Thymus (tissue), 11 donors: ENCODE data around the gene RAET1L. TPM values are rescaled to one million over a fixed set of nuclear protein-coding genes. Genes with fewer than 3 reads are reported as not detected.
A peak's percentile ranks its signal among the peaks of the same experiment; 100 is the strongest.
"Not testable (repeated sequence)": the region's sequence is repeated elsewhere in the genome, so short reads cannot be mapped to it uniquely, and the experiment has no call there.

Experiments
- DNase-seq, 9 donors: peaks; one replicate each; pipeline ENCODE4 v3.0.0-alpha.2; 2013; ENCODE audit warnings: low spot score in 9 of 9, low read depth in 6 of 9, missing footprints in 1 of 9
- H3K27ac ChIP-seq, 2 donors: one replicate each; pipeline ENCODE4 v1.5.1; 2013; ENCODE audit warnings: control low read depth in 1 of 2, low read depth in 1 of 2, low read length in 1 of 2, mild to moderate bottlenecking in 1 of 2, moderate library complexity in 1 of 2
- H3K27me3 ChIP-seq, 2 donors: one replicate each; pipeline ENCODE4 v1.5.1; 2013; ENCODE audit warnings: low read length in 1 of 2; ENCODE audit not compliant: control insufficient read depth in 2 of 2, insufficient read depth in 1 of 2
- H3K36me3 ChIP-seq, 2 donors: one replicate each; pipeline ENCODE4 v1.5.1; 2013; ENCODE audit warnings: low read length in 1 of 2, mild to moderate bottlenecking in 1 of 2, moderate library complexity in 1 of 2; ENCODE audit not compliant: control insufficient read depth in 2 of 2, insufficient read depth in 2 of 2
- H3K4me1 ChIP-seq, 2 donors: one replicate each; pipeline ENCODE4 v1.5.1; 2013; ENCODE audit warnings: low read length in 2 of 2; ENCODE audit not compliant: control insufficient read depth in 2 of 2, insufficient read depth in 2 of 2
- H3K4me3 ChIP-seq, 2 donors: one replicate each; pipeline ENCODE4 v1.5.1; 2013; ENCODE audit warnings: low read length in 2 of 2, control low read depth in 1 of 2, mild to moderate bottlenecking in 1 of 2
- H3K9me3 ChIP-seq, 2 donors: one replicate each; pipeline ENCODE4 v1.5.1; 2013; ENCODE audit warnings: low read length in 1 of 2, mild to moderate bottlenecking in 1 of 2; ENCODE audit not compliant: control insufficient read depth in 2 of 2, insufficient read depth in 1 of 2
- WGBS: extraction: QIAGEN DNeasy Blood & Tissue Kit; methylation state at CpG from one replicate; pipeline ENCODE4 v1.1.7; 2013; 5-methylcytosine and 5-hydroxymethylcytosine counted together
- polyA plus RNA-seq: library from polyadenylated mRNA; stranded (reverse); fragments of 200-250 nt; gene quantifications from one replicate; pipeline ENCODE4 v1.2.3, GENCODE V29; 2013
- total RNA-seq: library from RNA; stranded (reverse); fragments of 120-200 nt; gene quantifications from one replicate; pipeline ENCODE4 v1.2.4, GENCODE V29; 2013
- donor health status: healthy.

The RAET1L gene
- total and polyA plus RNA-seq, 2 donors: 0.28 to 3.1 TPM

DNA sequence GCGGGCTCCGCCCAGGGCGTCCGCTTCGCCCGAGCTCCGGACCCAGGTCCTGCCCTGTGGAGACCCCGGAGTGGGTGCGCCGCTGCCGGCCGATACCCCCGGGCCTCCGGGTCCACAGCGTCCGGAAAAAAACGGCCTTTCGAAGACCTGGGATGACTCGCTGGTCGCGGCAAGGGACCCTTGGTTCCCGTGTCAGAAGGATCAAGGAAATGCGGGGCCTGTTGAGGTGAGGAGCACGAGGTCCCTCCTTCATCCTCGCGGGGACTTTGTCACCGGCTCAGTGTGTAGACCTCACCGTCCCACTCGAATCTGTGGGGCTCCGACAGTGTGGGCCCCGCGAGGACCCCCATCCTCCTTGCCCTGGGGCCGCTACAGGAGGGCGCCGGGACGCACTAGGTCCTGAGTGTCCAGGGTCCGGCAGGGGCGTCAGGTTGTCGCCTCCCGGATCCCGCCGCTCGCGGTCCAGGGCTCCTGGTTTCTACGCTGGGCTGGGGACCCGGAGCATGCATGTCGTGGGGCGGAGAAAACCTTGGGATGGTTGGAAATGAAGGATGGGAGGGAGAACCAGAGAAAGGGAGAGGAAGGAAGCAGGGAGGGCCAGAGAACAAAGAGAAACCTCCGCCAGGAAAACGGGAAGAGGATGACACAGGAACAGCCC is 10.6 kb downstream of the RAET1L start:
- not testable (repeated sequence) for H3K36me3 ChIP-seq, H3K9me3 ChIP-seq, H3K27ac ChIP-seq, DNase-seq, H3K4me3 ChIP-seq, H3K4me1 ChIP-seq
- H3K27me3 ChIP-seq: peaks cover 25 to 82% of the 10 kb centered on the region in 2 donors
- WGBS: 6% methylated on average over 47 of the region's 50 CpGs

DNA sequence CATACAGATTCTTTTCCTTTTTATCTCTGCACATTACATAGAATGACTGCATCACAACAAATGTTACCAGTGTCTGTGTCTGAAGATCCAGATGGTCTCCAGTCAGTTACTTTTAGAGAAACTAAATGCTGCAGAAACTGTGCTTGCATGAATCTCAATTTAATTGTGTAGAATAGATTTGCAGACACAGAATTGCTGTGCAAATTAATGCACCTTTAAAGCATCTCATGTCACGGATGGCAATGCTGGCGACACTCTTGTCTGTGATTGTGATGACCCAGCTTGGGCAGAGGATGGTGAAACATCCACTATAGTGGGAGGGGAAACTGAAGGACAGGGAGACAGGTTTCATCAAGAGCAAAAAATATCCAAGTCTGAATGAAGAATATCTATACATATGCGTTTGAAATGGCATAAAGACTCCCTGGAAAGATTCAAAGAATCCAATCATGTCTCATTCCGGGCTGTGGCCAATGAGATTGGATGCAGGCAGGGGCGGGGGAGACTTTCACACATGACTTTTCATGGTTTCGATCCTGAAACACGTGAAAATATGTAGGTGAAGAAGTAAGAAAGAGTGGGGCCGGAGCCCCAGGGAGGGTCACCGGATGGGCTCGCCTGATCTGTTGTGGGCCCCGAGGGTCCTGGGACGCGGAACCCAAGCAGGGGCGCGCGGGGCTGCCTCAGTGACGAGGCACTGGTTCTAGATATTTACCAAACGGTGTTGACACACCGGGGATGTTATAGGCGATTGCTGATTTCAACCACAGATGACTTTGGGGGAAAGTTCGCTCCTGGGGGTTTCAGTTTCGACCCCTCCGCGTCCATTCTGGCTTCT is 11.3 kb downstream of the RAET1L start:
- WGBS: 13% methylated on average over 12 of the region's 24 CpGs
- H3K36me3 ChIP-seq, DNase-seq, H3K4me3 ChIP-seq, H3K9me3 ChIP-seq, H3K4me1 ChIP-seq, H3K27ac ChIP-seq: not testable (repeated sequence)
- peaks cover 28 to 84% of the 10 kb centered on the region in 2 donors for H3K27me3 ChIP-seq

DNA sequence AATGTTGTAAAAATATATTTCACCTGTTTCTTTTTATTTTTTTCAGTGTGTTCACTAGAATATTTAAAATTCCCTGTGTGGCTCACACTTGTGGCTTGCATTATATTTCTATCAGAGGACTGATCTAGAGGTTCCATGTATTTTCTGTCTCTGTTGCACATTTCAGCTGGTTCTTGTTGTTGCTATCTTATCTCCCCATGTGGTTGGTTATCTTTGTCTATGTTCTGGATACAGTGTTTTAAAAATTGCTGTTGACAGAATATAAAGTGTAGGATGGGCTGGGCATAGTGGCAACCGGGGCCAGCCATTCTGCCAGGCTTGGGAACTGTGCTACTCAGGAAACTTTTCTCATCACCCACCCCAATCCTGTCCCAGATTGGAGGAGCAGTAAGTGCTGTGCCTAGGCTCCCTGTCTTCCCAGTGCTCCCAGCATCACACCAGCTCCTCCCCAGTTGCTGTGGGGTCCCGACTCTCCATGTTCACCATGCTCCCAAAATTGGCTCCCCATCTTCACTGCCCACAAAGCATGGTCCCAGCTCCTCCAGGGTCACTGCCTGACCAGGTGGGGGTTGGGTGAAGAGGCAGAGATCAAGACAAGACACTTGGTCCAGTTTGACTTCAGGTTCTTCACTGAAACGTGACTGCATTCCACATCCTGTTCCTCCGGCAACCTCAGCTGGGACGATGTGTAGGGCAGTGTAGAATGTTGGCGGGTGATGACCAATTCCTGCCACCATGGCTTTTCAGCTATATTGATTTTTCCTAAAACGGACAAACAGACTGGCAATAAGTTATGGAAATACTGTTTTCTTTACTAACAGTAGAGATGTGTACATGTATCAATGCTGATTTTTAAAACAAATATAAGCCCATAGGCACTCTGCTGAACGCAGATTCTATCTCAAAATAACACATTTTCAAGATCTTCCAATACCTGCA is 12.2 kb downstream of the RAET1L start:
- H3K27me3 ChIP-seq: peaks cover 31 to 87% of the 10 kb centered on the region in 2 donors
- H3K36me3 ChIP-seq, H3K4me1 ChIP-seq, H3K9me3 ChIP-seq, DNase-seq, H3K4me3 ChIP-seq, H3K27ac ChIP-seq: not testable (repeated sequence)
- 36% methylated on average over 8 of the region's 8 CpGs for WGBS

DNA sequence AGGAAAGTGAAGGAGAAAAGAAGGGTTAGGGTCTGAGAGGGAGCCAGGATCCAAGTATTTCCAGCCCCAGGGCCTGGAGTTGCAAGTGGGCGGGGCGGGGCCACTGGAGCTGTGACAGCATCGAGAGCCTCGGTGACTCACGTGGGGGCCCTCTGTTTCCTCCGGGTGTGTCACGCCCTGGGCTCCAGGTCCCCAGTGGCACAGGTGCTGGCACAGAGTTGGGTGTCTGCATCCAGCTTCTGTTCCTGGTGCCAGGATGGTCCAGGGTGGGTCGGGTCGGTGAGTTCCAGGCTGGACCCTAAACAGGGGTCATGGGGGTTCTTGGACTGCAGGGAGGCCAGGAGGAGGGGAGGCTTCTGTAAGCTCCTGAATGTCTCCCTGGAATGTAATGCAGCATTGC is 16.7 kb downstream of the RAET1L start:
- Histone ChIP-seq H3K9me3 (no peaks in the 10 kb centered on the region), H3K4me3 (no peak overlapping the region), H3K4me1 (peaks cover 3 to 32% of the 10 kb centered on the region in 2 donors), H3K27ac (no peak overlapping the region), H3K27me3 (peaks cover 21 to 80% of the 10 kb centered on the region in 2 donors), H3K36me3 (no peaks in the 10 kb centered on the region)
- DNase-seq: no peak
- WGBS: 60% methylated on average over 9 of the region's 9 CpGs

DNA sequence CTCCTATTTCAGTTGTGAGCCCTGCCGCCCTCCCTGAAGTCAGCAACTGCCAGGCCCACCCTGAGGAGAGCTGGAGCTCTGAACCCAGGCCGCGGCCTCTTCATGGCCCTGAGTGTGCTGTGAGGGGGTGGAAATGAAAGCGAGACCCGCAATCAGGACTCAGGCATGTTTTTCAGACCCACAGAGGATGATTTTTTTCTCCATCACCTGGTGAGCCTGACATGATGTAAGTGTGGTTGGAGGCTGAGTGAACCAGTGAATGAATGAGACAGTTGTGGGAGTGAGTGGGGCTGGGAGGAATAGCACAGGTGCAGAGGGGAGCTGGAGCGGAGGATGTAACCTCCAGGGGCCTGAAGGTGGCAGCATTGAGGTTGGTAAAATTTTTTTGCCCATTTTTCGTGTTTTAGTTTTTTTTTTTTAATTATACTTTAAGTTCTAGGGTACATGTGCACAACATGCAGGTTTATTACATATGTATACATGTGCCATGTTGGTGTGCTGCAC is 18.3 kb downstream of the RAET1L start:
- H3K4me1 ChIP-seq: peaks cover 3 to 32% of the 10 kb centered on the region in 2 donors
- peaks cover 13 to 68% of the 10 kb centered on the region in 2 donors for H3K27me3 ChIP-seq
- peak overlapping the region in 1 of 2 donors; percentile 30 for H3K27ac ChIP-seq
- H3K4me3 ChIP-seq: no peak overlapping the region
- peak in 6 of 9 donors; percentile 51 to 87 (median 54) for DNase-seq
- H3K9me3 ChIP-seq: no peaks in the 10 kb centered on the region
- 62% methylated on average over 7 of the region's 7 CpGs for WGBS
- H3K36me3 ChIP-seq: no peaks in the 10 kb centered on the region

DNA sequence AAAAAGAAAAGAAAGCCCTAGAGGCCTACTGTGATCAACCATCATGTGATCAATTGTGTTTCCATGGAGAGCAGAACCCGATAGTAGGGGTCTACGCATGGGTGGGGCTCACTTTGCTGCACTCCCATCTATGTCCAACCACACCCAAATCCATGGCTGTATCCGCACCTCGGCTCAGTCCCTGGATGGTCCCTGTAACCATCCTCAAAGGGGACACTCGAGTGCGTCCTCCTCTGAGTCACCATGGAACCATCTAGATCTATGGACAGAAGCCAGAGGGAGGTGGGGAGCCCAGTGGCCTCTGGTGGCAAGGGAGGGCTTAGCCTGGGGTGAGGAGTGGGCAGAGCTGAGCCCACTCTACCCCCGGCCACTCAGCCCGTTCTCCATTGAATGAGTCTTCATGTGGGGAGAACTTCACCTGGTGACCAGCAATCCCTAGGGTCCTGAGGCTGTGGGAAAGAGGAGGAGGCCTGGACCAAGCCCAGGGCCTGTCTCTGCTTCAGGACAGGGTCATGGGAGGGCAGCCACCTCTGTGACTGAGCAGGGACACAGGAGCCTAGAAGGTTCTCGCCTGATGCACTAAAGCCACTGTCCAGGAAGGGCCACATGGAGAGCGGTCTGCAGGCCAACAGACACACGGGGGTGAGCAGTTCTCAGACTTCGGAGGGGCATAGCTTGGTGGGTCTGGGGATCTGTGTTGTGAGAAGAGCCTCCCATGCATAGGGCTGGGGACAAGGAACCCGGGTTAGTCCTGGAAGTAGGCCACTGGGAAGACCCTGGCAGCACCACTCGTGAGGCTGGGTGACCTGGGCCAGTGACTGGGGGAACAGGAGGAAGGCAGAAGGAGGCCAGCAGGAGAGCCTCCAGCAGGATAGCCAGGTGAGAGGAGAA is 19.3 kb downstream of the RAET1L start:
- Histone ChIP-seq H3K4me1 (peaks cover 9 to 40% of the 10 kb centered on the region in 2 donors), H3K9me3 (no peaks in the 10 kb centered on the region), H3K36me3 (no peaks in the 10 kb centered on the region), H3K27ac (no peak overlapping the region), H3K4me3 (peak overlapping the region; percentile 65 to 67), H3K27me3 (peaks cover 12 to 58% of the 10 kb centered on the region in 2 donors)
- 84% methylated on average over 14 of the region's 14 CpGs for WGBS
- no peak for DNase-seq

DNA sequence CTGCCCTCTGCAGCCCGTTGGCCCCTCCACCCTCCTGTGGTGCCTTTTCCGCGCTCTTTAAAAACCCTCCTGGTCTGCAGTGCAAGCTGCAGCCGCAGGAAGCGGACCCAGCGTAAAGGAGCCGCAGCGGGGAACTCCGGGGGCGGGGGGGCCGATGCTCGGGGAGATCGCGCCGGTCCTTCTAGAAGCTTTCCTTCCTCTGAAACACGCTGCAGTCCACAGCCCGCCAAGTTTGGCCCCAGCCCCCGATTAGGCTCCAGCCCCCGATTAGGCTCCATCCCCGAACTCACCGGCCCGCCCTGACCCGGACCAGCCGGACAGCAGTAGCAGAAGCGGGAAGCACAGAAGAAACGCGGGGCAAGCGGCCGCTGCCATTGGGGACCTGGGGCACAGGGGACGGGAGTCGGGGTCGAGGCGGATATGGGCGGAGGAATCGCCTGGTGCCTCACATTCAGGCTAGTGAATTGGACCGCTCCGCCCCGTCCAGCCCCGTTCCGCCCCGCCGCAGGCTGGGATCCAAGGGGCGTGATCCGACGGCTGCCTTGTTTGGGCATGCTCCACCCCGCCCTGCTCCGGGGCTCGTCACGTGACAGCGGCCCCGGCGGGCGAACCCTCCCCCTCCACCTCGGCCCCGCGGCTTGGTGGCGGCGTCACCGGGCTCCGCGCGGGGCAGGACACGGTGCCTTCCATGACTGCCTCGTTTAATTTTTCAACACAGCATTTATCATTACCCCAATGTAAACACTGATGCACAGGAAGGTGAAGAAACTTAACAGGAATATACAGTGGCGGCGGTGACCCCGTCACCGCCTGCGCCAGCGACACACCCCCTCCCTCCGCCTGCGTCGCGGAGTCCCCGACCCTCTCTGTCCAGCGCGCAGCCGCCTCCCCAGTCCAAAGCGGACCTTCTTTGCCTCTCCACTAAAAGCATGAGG is 20.3 kb downstream of the RAET1L start:
- Histone ChIP-seq H3K36me3 (no peaks in the 10 kb centered on the region), H3K4me1 (peaks cover 9 to 45% of the 10 kb centered on the region in 2 donors), H3K9me3 (no peaks in the 10 kb centered on the region), H3K27ac (no peak overlapping the region), H3K4me3 (peak overlapping the region; percentile 65 to 67), H3K27me3 (peaks cover 9 to 52% of the 10 kb centered on the region in 2 donors)
- peak in 7 of 9 donors; percentile 63 to 88 (median 74) for DNase-seq
- WGBS: under 1% methylated on average over 79 of the region's 79 CpGs
